GM20000 (cell line): ENCODE measurements around the gene ALDH8A1.
"Not testable (repeated sequence)": the region's sequence is repeated elsewhere in the genome, so short reads cannot be mapped to it uniquely, and the experiment has no call there.

ENCODE experiments used
- DNase-seq: peaks from one replicate; pipeline ENCODE4 v3.0.0; 2012; ENCODE audit warnings: low spot score
- CTCF ChIP-seq: IDR thresholded peaks from 2 replicates; pipeline ENCODE4 v1.5.1; 2012; ENCODE audit warnings: mild to moderate bottlenecking, control low read depth; ENCODE audit errors: extremely low read depth, missing control alignments

ALDH8A1 gene

DNA sequence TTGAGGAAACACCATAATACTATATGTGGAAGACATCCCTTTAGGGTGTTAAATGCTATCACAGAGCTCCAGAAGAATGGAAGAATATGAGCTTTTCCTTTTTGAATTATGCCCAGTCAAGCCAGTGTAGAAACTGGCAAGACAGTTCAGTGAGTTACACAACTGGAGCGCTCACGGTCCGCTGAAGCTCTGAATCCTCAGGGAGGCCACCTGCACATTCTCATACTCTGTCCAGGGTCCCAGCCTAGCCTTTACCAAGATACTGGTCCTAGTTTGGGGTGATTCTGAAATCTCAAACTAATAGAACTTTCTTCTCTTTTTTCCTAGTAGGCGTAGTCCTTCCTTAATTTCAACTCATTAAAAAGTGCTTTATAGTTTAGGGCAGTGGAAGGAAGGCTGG is 51.3 kb downstream of the ALDH8A1 start:
- TF ChIP-seq CTCF = no peak
- no peak for DNase-seq

GRCh38 chr6:134898166-134898565 is 51.7 kb downstream of the ALDH8A1 start:
- not testable (repeated sequence) for DNase-seq

DNA sequence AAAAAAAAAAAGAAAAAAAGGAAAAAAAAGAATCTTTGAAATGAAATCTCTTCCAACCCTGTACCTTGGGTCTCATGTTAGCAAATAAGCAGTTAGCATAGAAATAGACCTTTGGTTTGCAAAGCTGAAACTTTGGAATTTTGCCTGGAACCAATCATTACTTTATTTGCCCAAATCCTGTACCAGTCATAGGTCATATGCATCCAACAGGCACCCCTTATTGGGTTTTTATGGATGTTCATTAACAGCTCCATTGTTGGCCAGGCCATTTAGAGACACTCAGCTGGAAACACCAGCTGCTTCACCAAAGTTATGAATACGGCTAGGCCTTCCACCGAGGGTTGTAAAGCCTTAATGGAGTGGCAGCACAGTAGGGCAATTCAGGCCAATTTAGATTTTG is 53.0 kb downstream of the ALDH8A1 start:
- DNase-seq = no peak
- TF ChIP-seq CTCF = no peak

DNA sequence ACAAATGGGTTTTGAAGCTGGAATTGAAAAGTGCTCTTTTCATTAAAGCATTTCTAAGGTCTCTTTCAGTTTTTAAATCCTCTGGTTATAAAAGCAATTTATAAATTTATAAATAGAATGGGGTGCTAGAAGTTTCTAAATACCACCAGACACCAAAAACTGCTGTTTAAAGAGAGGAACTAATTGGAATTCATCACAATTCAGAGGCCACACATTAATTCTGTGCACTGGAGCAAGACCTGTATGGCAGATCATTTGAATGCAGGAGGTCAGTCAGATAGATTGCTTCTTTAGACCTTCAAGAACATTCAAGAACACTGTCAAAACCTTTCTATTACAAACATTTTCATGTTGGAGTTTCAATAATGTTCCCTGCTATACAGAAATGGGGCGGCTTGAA is 55.1 kb downstream of the ALDH8A1 start:
- no peak for TF ChIP-seq CTCF
- DNase-seq = no peak

DNA sequence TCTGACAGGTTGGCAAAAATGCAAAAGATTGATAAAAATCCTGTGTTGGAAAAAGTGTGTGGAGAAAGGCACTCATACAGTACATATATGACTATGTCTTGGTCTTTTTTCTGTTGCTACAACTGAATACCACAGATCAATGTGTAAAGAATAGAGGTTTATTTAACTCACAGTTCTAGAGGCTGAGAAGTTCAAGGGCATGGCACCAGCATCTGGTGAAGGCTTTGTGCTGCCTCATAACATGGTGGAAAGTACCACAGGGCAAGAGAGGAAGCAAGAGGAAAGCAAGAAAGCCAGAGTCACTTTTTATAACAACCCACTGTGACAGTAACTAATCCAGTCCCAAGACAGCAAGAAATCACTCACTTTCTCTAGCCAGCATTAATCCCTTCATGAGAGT is 57.5 kb downstream of the ALDH8A1 start:
- no peak for TF ChIP-seq CTCF
- no peak for DNase-seq

GRCh38 chr6:134891633-134892032 is 58.3 kb downstream of the ALDH8A1 start:
- TF ChIP-seq CTCF = no peak
- no peak for DNase-seq

DNA sequence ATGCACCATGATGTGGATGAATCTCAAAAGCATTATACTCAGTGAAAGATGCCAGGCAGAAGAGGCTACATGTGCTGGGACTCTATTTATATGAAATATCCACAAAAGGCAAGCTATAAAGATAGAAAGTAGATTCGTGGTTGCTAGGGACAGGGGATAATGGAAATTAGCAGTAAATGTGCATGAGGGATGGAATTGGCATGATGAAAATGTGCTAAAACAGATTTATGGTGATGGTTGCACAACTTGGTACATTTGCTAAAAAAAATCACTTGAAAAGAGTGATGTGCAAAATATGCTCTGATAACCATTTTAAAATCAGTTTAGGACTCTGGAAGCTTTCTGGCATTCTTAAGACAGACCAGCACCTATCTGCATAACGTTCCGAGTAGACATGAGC is 61.6 kb downstream of the ALDH8A1 start:
- no peak for DNase-seq

More for the DNA sequence above, 61.6 kb downstream of the ALDH8A1 start:
- TF ChIP-seq CTCF = no peak
